ENCODE results near the gene NR2E3.

DNA sequence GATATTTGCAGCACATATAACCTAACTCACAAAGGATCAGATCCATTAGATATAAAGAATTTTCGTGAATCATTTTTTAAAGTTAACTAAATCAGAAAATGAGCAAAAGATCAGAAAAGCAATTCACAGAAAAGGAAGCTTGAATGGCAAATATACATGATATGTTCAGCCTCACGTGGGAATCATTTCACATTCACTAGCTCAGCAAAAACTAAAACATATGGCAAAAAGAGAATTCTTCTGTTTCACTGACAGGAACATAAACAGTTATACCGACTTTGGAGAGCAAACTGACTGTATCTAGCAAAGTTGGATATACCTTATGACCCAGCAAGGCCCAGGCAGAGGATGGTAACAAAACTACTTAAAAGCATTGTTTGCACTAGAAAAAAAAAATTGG is 34.0 kb upstream of the NR2E3 start:
- TF ChIP-seq, protein P1, sequence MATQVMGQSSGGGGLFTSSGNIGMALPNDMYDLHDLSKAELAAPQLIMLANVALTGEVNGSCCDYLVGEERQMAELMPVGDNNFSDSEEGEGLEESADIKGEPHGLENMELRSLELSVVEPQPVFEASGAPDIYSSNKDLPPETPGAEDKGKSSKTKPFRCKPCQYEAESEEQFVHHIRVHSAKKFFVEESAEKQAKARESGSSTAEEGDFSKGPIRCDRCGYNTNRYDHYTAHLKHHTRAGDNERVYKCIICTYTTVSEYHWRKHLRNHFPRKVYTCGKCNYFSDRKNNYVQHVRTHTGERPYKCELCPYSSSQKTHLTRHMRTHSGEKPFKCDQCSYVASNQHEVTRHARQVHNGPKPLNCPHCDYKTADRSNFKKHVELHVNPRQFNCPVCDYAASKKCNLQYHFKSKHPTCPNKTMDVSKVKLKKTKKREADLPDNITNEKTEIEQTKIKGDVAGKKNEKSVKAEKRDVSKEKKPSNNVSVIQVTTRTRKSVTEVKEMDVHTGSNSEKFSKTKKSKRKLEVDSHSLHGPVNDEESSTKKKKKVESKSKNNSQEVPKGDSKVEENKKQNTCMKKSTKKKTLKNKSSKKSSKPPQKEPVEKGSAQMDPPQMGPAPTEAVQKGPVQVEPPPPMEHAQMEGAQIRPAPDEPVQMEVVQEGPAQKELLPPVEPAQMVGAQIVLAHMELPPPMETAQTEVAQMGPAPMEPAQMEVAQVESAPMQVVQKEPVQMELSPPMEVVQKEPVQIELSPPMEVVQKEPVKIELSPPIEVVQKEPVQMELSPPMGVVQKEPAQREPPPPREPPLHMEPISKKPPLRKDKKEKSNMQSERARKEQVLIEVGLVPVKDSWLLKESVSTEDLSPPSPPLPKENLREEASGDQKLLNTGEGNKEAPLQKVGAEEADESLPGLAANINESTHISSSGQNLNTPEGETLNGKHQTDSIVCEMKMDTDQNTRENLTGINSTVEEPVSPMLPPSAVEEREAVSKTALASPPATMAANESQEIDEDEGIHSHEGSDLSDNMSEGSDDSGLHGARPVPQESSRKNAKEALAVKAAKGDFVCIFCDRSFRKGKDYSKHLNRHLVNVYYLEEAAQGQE (IDR thresholded peaks at IDR 0.05; ENCODE audit: low read depth): no peak
- TF ChIP-seq RAD21 (IDR thresholded peaks at IDR 0.05; ENCODE audit: low read depth): no peak
- TF ChIP-seq, protein P2, sequence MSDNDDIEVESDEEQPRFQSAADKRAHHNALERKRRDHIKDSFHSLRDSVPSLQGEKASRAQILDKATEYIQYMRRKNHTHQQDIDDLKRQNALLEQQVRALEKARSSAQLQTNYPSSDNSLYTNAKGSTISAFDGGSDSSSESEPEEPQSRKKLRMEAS (IDR thresholded peaks at IDR 0.05): no peak
- TF ChIP-seq EP300 (IDR thresholded peaks at IDR 0.05; ENCODE audit: borderline replicate concordance): no peak
- TF ChIP-seq TAF1 (IDR thresholded peaks at IDR 0.05; ENCODE audit: low read depth): no peak
- no peak for TF ChIP-seq YY1 (IDR thresholded peaks at IDR 0.05; ENCODE audit: low read depth)
- TF ChIP-seq CEBPB (IDR thresholded peaks at IDR 0.05): no peak
- no peak for TF ChIP-seq CREB1 (IDR thresholded peaks at IDR 0.05; ENCODE audit: low read depth)
- TF ChIP-seq TEAD4 (IDR thresholded peaks at IDR 0.05): no peak
- TF ChIP-seq NFIC (IDR thresholded peaks at IDR 0.05): no peak
- TF ChIP-seq, protein P3, sequence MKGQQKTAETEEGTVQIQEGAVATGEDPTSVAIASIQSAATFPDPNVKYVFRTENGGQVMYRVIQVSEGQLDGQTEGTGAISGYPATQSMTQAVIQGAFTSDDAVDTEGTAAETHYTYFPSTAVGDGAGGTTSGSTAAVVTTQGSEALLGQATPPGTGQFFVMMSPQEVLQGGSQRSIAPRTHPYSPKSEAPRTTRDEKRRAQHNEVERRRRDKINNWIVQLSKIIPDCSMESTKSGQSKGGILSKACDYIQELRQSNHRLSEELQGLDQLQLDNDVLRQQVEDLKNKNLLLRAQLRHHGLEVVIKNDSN (IDR thresholded peaks at IDR 0.05): no peak
